ENCODE measurements around the gene PLAC9.

Gene PLAC9

GRCh38 chr10:80186364-80187012 lies 54.0 kb downstream of the PLAC9 start:
- DNase-seq: no peak

- DNase-seq: no peak
Observed at GRCh38 chr10:80187060-80187459, 54.5 kb downstream of the PLAC9 start.

DNA sequence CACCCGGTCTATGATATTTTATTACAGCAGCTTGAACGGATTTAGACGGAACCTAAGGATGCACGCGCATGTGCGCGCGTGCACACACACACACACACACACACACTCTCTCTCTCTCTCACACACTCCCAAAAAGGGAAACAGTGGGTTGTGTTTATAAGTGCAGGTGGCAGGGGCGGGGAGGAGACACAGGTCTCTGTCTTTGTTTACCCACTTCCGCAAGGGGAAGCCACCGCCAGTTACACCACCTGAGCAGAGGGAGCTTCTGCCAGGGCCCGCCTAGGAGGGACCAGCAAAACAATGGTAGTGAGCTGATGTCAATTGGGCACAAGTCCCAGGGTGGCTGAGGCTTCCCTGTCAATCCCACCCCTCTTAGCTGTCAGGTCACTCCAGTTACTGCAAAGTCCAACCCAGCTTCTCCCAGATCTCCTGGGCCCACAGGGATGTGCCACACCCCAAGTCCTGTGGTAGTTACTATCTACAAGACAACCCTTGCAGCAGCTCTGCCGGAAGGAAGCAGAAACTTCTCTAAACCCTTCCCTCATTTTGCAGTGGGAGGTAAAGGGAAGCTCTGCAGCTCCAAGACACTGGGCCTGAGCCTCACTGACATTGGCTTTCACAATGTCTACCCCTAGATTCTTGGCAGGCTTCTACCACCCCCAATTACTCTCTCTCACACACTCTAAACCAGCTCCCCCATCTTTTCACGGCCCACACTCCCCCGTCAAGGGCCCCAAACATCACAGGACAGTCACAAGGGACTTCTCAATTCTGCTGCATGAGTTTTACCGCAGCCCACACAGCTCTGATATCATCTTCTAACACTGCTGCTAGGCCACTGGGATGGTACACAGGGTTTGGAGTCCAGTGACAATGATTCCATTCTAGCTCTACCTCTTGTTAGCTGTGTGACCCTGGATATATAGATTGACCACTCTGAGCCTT lies 55.2 kb downstream of the PLAC9 start:
- DNase-seq: peak; percentile 33

GRCh38 chr10:80188713-80189112 lies 56.2 kb downstream of the PLAC9 start:
- DNase-seq: peak; percentile 20

DNA sequence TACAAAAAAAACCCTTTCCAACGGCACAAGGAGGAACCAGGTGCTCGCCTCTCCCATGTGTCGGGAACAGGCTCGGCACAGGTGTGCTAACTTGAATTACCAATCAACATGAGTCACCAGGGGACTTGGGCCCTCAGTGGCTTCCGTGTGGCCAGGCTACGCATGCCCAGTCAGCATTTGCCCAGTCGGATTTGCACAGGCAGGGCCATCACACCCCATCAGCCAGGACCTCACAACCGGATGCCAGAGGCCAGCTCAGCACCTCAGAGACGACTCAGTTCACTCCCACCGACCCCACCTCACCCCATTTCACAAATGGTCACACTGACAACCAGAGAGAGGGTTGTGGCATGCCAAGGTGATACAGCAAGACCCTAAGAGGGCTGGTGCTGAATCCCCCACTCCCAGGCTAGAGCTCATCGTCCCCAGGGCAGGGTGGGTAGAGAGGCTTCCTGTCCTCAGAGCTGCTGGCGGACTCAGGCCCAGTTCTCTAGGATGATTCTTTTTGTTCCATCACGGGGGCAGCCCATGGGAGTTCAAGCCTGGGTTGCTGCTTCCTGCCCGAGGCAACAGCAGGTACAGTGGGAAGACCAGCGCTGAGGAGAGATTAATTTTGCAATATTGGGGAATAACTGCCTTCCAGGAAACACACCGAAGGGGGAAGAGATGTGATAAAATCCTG lies 59.2 kb downstream of the PLAC9 start:
- peak; percentile 34 for DNase-seq

- DNase-seq: no peak
Observed at GRCh38 chr10:80192553-80192952, 60.0 kb downstream of the PLAC9 start.

GRCh38 chr10:80194373-80195045 lies 62.0 kb downstream of the PLAC9 start:
- no peak for DNase-seq

Measured in right forelimb (tissue), 1 donor.